ENCODE data around the gene PRKCI. TPM values are rescaled to one million over a fixed set of nuclear protein-coding genes. Genes with fewer than 3 reads are reported as not detected.

Gene PRKCI
- total and polyA plus RNA-seq, 4 donors = 18.7 to 181 (median 35.2) TPM

GRCh38 chr3:170256597-170256996 lies 34.4 kb downstream of the PRKCI start:
- H3K36me3 ChIP-seq (ENCODE audit: control insufficient read depth in 4 of 4, insufficient read depth in 4 of 4, low read length in 4 of 4) = peaks cover 0 to 16% (median 5%) of the 10 kb centered on the region in 4 donors

GRCh38 chr3:170257145-170257544 lies 34.9 kb downstream of the PRKCI start:
- no peak for DNase-seq
- Histone ChIP-seq H3K27ac (ENCODE audit: low read depth in 1 of 2, low read length in 1 of 2) (no peak overlapping the region), H3K27me3 (ENCODE audit: control insufficient read depth in 3 of 3, insufficient read depth in 3 of 3, low read length in 2 of 3) (no peaks in the 10 kb centered on the region), H3K9ac (ENCODE audit: insufficient read depth in 1 of 2, low read length in 2 of 2) (no peak overlapping the region), H3K4me1 (ENCODE audit: control insufficient read depth in 5 of 5, insufficient read depth in 5 of 5, low read length in 5 of 5) (no peaks in the 10 kb centered on the region), H3K4me3 (no peak overlapping the region), H3K36me3 (ENCODE audit: control insufficient read depth in 4 of 4, insufficient read depth in 4 of 4, low read length in 4 of 4) (peaks cover 0 to 16% (median 5%) of the 10 kb centered on the region in 4 donors), H3K9me3 (ENCODE audit: control insufficient read depth in 4 of 4, insufficient read depth in 3 of 4, low read length in 3 of 4) (peaks cover 0 to 3% (median 0%) of the 10 kb centered on the region in 4 donors)
- 92 to 98% methylated on average over 2 of the region's 2 CpGs for WGBS, 2 donors
- no peak for ATAC-seq (ENCODE audit: insufficient read depth, low FRiP score)
- TF ChIP-seq CTCF (IDR thresholded peaks at IDR 0.05; ENCODE audit: control extremely low read depth, extremely low read depth) = no peak

More at GRCh38 chr3:170256597-170256996, 34.4 kb downstream of the PRKCI start:
- no peak for DNase-seq
- H3K27ac ChIP-seq (ENCODE audit: low read depth in 1 of 2, low read length in 1 of 2) = no peak overlapping the region
- H3K9ac ChIP-seq (ENCODE audit: insufficient read depth in 1 of 2, low read length in 2 of 2) = no peak overlapping the region
- no peaks in the 10 kb centered on the region for H3K27me3 ChIP-seq (ENCODE audit: control insufficient read depth in 3 of 3, insufficient read depth in 3 of 3, low read length in 2 of 3)
- WGBS, 2 donors = 94 to 98% methylated on average over 3 of the region's 3 CpGs
- no peak for ATAC-seq (ENCODE audit: insufficient read depth, low FRiP score)
- no peaks in the 10 kb centered on the region for H3K4me1 ChIP-seq (ENCODE audit: control insufficient read depth in 5 of 5, insufficient read depth in 5 of 5, low read length in 5 of 5)
- TF ChIP-seq CTCF (IDR thresholded peaks at IDR 0.05; ENCODE audit: control extremely low read depth, extremely low read depth) = no peak
- peaks cover 0 to 3% (median 0%) of the 10 kb centered on the region in 4 donors for H3K9me3 ChIP-seq (ENCODE audit: control insufficient read depth in 4 of 4, insufficient read depth in 3 of 4, low read length in 3 of 4)
- H3K4me3 ChIP-seq = no peak overlapping the region

GRCh38 chr3:170258105-170258487 lies 35.9 kb downstream of the PRKCI start:
- H3K9ac ChIP-seq (ENCODE audit: insufficient read depth in 1 of 2, low read length in 2 of 2) = no peak overlapping the region
- WGBS, 2 donors = 95 to 96% methylated on average over 3 of the region's 3 CpGs
- no peak for TF ChIP-seq CTCF (IDR thresholded peaks at IDR 0.05; ENCODE audit: control extremely low read depth, extremely low read depth)
- H3K27ac ChIP-seq (ENCODE audit: low read depth in 1 of 2, low read length in 1 of 2) = no peak overlapping the region
- no peak for ATAC-seq (ENCODE audit: insufficient read depth, low FRiP score)
- H3K4me3 ChIP-seq = no peak overlapping the region
- no peaks in the 10 kb centered on the region for H3K27me3 ChIP-seq (ENCODE audit: control insufficient read depth in 3 of 3, insufficient read depth in 3 of 3, low read length in 2 of 3)
- H3K4me1 ChIP-seq (ENCODE audit: control insufficient read depth in 5 of 5, insufficient read depth in 5 of 5, low read length in 5 of 5) = no peaks in the 10 kb centered on the region
- DNase-seq = no peak
- H3K36me3 ChIP-seq (ENCODE audit: control insufficient read depth in 4 of 4, insufficient read depth in 4 of 4, low read length in 4 of 4) = peaks cover 0 to 12% (median 6%) of the 10 kb centered on the region in 4 donors
- peaks cover 0 to 3% (median 0%) of the 10 kb centered on the region in 4 donors for H3K9me3 ChIP-seq (ENCODE audit: control insufficient read depth in 4 of 4, insufficient read depth in 3 of 4, low read length in 3 of 4)

- no peaks in the 10 kb centered on the region for H3K4me1 ChIP-seq (ENCODE audit: control insufficient read depth in 5 of 5, insufficient read depth in 5 of 5, low read length in 5 of 5)
- 90 to 96% methylated on average over 4 of the region's 4 CpGs for WGBS, 2 donors
- DNase-seq (no peak), ATAC-seq (ENCODE audit: insufficient read depth, low FRiP score) (no peak)
- H3K36me3 ChIP-seq (ENCODE audit: control insufficient read depth in 4 of 4, insufficient read depth in 4 of 4, low read length in 4 of 4) = peaks cover 0 to 21% (median 8%) of the 10 kb centered on the region in 4 donors
- H3K4me3 ChIP-seq = no peak overlapping the region
- H3K27ac ChIP-seq (ENCODE audit: low read depth in 1 of 2, low read length in 1 of 2) = no peak overlapping the region
- H3K9me3 ChIP-seq (ENCODE audit: control insufficient read depth in 4 of 4, insufficient read depth in 3 of 4, low read length in 3 of 4) = peaks cover 0 to 3% (median 0%) of the 10 kb centered on the region in 4 donors
- no peak for TF ChIP-seq CTCF (IDR thresholded peaks at IDR 0.05; ENCODE audit: control extremely low read depth, extremely low read depth)
- H3K9ac ChIP-seq (ENCODE audit: insufficient read depth in 1 of 2, low read length in 2 of 2) = no peak overlapping the region
- no peaks in the 10 kb centered on the region for H3K27me3 ChIP-seq (ENCODE audit: control insufficient read depth in 3 of 3, insufficient read depth in 3 of 3, low read length in 2 of 3)
Measured at GRCh38 chr3:170259907-170260306, 37.7 kb downstream of the PRKCI start.

Measured in lung (tissue), 12 donors.